VCaP (cell line): ENCODE measurements around the gene GPR135.
A peak's percentile ranks its signal among the peaks of the same experiment; 100 is the strongest.

Source experiments
- H3K27ac ChIP-seq: fragments of 450-650 bp; 2 replicates; pipeline ENCODE4 v1.5.1; 2017
- CTCF ChIP-seq: fragments of 450-650 bp; conservative IDR thresholded peaks from 2 replicates; pipeline ENCODE4 v1.5.1; 2017; ENCODE audit warnings: mild to moderate bottlenecking, moderate library complexity

Gene GPR135, protein sequence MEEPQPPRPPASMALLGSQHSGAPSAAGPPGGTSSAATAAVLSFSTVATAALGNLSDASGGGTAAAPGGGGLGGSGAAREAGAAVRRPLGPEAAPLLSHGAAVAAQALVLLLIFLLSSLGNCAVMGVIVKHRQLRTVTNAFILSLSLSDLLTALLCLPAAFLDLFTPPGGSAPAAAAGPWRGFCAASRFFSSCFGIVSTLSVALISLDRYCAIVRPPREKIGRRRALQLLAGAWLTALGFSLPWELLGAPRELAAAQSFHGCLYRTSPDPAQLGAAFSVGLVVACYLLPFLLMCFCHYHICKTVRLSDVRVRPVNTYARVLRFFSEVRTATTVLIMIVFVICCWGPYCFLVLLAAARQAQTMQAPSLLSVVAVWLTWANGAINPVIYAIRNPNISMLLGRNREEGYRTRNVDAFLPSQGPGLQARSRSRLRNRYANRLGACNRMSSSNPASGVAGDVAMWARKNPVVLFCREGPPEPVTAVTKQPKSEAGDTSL

DNA sequence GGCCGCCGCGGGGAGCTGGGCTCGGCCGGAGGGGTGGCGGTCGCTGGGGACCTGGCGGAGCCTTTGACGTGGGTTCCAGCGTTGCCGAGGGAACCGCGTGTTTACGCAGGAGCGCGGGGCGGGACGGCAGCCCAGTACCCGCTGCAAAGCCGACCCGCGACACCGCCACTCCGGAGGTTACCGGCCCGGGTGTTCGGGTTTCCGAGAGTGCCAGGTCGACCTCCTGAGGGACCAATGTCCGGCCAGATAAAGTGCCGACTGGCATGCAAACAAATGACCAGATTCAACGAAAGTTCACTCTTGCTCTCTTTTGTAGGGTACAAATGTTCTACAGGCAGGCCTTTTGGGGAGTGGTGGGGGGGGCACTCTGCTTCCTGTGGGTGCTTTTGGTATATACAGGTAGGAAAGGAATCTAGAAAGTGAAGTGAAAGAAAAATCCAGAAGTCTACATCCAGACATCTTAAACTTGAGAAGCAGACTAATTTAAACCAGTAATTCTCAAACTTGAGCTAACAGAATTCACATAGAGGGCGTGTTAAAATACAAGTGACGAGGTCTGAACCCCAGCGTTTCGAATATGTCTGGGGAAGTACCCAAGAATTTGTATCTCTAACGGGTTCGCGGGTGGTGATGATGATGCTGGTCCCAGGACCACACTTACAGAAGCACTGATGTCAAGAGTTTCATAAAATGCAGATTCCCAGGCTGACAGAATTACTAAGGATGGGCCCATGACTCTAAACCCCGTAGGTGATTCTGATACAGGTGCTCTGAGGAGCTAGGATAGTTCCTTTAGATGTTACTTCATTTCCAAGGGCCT, at the start of gene GPR135:
Gene GPR135, minus strand, starts transcription at position 65 of the 820 bp plus-strand sequence. CDS start 154 bp downstream, outside the sequence.
- TF ChIP-seq CTCF = no peak; the same call in 1 of the 2 replicates
- peak within 1 kb of the TSS; percentile 81 for H3K27ac ChIP-seq

- TF ChIP-seq CTCF = peak; percentile 67
- H3K27ac ChIP-seq = no peak overlapping the region
Observed at GRCh38 chr14:59511916-59512575, 46.9 kb upstream of the GPR135 start.

DNA sequence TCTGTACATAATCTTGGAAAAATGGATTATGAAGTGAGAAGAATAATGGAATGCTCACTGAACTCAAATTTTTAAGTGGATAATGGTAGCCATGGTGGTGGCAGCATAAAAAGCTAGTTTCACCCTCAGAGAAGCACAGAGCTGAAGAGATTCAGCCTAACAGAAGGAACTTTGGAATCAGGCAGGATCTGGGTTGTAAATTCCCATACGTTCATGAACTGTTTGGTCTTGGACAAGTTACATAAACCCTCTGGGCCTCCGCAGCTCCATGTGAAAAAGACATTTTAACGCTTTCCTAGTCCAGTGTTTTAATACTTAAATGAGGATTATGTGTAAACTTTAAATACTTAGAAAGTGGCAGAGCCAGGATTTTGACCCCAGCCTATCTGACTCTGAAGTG, 45.8 kb upstream of the GPR135 start:
- no peak overlapping the region for H3K27ac ChIP-seq
- no peak for TF ChIP-seq CTCF

GRCh38 chr14:59510001-59510400, 44.8 kb upstream of the GPR135 start:
- no peak for TF ChIP-seq CTCF
- H3K27ac ChIP-seq = no peak overlapping the region

GRCh38 chr14:59509101-59509500, 43.9 kb upstream of the GPR135 start:
- no peak for TF ChIP-seq CTCF
- H3K27ac ChIP-seq = no peak overlapping the region

GRCh38 chr14:59507752-59508103, 42.5 kb upstream of the GPR135 start:
- no peak overlapping the region for H3K27ac ChIP-seq
- no peak for TF ChIP-seq CTCF
